Neural cell (in vitro differentiated cells): ENCODE results near the gene SEBOX.

Source experiments
- CTCF ChIP-seq: fragments of 450-650 bp; IDR thresholded peaks from 2 replicates; pipeline ENCODE4 v1.5.1; 2014; ENCODE audit warnings: antibody characterized with exemption, mild to moderate bottlenecking, moderate library complexity; ENCODE audit not compliant: poor library complexity, severe bottlenecking
- TAF1 ChIP-seq: IDR thresholded peaks from 2 replicates; pipeline ENCODE4 v1.6.1; 2012; ENCODE audit warnings: low read depth

- TF ChIP-seq CTCF = no peak
- TF ChIP-seq TAF1 = no peak
These were observed 21.0 kb downstream of the SEBOX start for GRCh38 chr17:28344011-28344410.
